Endothelial cell of umbilical vein (primary cell): ENCODE measurements around the gene TAS1R2. TPM values are rescaled to one million over a fixed set of nuclear protein-coding genes. Genes with fewer than 3 reads are reported as not detected.

Experiments used
- BruUV-seq: library from RNA; stranded (reverse); fragments of 400-500 nt; replicated peaks from 2 replicates; lab custom pipeline; 2021; lab: Mats Ljungman, UMichigan
- CTCF ChIA-PET: fragments of 300-600, 350-600 bp; sonication (Branson Sonifier 250); formaldehyde crosslinking; loops from one replicate; lab custom pipeline; 2021; ENCODE audit warnings: antibody characterized with exemption, inconsistent platforms; lab: Charles Lee
- POLR2A ChIA-PET: fragments of 300-600, 350-600 bp; sonication (Branson Sonifier 250); formaldehyde crosslinking; loops from one replicate; lab custom pipeline; 2021; ENCODE audit warnings: antibody characterized with exemption, inconsistent platforms; lab: Charles Lee
- DNase-seq: peaks from one replicate; pipeline ENCODE4 v3.0.0-alpha.2; 2011; ENCODE audit warnings: low read depth, low spot score
- FAIRE-seq: peaks from 2 replicates; lab custom pipeline; 2011; peaks lifted over from hg19 to GRCh38; lab: Jason Lieb, UNC
- H2AFZ ChIP-seq: 2 replicates; pipeline ENCODE4 v1.6.0; 2012; ENCODE audit warnings: low read depth, low read length, control low read depth, inconsistent platforms
- H3K27ac ChIP-seq: 2 replicates; pipeline ENCODE4 v1.5.1; 2011; ENCODE audit warnings: low read depth, mild to moderate bottlenecking, control low read depth, low read length, moderate library complexity; ENCODE audit not compliant: insufficient read depth
- H3K27me3 ChIP-seq, 2 experiments: 2 replicates each; pipeline versions ENCODE4 v1.6.0 to v1.6.1; 2011; ENCODE audit warnings: low read length in 2 of 2, mixed read lengths in 1 of 2; ENCODE audit not compliant: control insufficient read depth in 2 of 2, insufficient read depth in 2 of 2
- H3K36me3 ChIP-seq, 2 experiments: 2 replicates in 1 of 2; 3 replicates in 1 of 2; pipeline ENCODE4 v1.5.1; 2011; ENCODE audit warnings: low read length in 2 of 2, mild to moderate bottlenecking in 1 of 2, moderate library complexity in 1 of 2; ENCODE audit not compliant: control insufficient read depth in 2 of 2, insufficient read depth in 2 of 2; ENCODE audit errors: extremely low read depth in 1 of 2
- H3K4me1 ChIP-seq: 3 replicates; pipeline ENCODE4 v1.5.1; 2011; ENCODE audit warnings: mild to moderate bottlenecking, low read length; ENCODE audit not compliant: control insufficient read depth, insufficient read depth; ENCODE audit errors: extremely low read depth
- H3K4me2 ChIP-seq: 2 replicates; pipeline ENCODE4 v1.6.1; 2011; ENCODE audit warnings: low read length, control low read depth, mixed read lengths; ENCODE audit not compliant: insufficient read depth
- H3K4me3 ChIP-seq, 3 experiments: fragments of 200-600 bp in 1 of 3; sonication (generic), shearing (Covaris generic) in 1 of 3; replicated peaks in 1 of 3; 2 replicates each; pipeline ENCODE4 v1.5.1; 2011 to 2016; ENCODE audit warnings: control low read depth in 3 of 3, low read length in 3 of 3, mild to moderate bottlenecking in 2 of 3, inconsistent platforms in 1 of 3, low read depth in 1 of 3, moderate library complexity in 1 of 3; ENCODE audit not compliant: insufficient read depth in 1 of 3
- H3K79me2 ChIP-seq: 2 replicates; pipeline ENCODE4 v1.6.0; 2012; ENCODE audit warnings: low read length, inconsistent platforms; ENCODE audit not compliant: control insufficient read depth, insufficient read depth
- H3K9ac ChIP-seq: replicated peaks from 2 replicates; pipeline ENCODE3; 2011; ENCODE audit warnings: low read length, control low read depth; ENCODE audit not compliant: insufficient read depth; ENCODE audit errors: extremely low read depth
- H3K9me1 ChIP-seq: replicated peaks from 3 replicates; pipeline ENCODE4 v1.6.0; 2011; ENCODE audit warnings: mild to moderate bottlenecking, low read length; ENCODE audit not compliant: control insufficient read depth, insufficient read depth; ENCODE audit errors: extremely low read depth
- H3K9me3 ChIP-seq: replicated peaks from 2 replicates; pipeline ENCODE4 v1.5.1; 2012; ENCODE audit warnings: low read length, inconsistent platforms; ENCODE audit not compliant: control insufficient read depth, insufficient read depth
- H4K20me1 ChIP-seq: replicated peaks from 2 replicates; pipeline ENCODE3; 2011; ENCODE audit warnings: mild to moderate bottlenecking, low read length; ENCODE audit not compliant: control insufficient read depth, insufficient read depth; ENCODE audit errors: extremely low read depth
- EZH2 ChIP-seq: IDR thresholded peaks from 2 replicates; pipeline ENCODE4 v1.6.1; 2012; ENCODE audit warnings: borderline replicate concordance, low read depth, mild to moderate bottlenecking, moderate library complexity, low read length, inconsistent platforms; ENCODE audit not compliant: severe bottlenecking
- FOS ChIP-seq: IDR thresholded peaks from 2 replicates; pipeline ENCODE4 v1.6.1; 2011; ENCODE audit warnings: mild to moderate bottlenecking, low read length, moderate library complexity, borderline replicate concordance; ENCODE audit not compliant: insufficient read depth
- GATA2 ChIP-seq: IDR thresholded peaks from 2 replicates; pipeline ENCODE4 v1.7.0; 2011; ENCODE audit warnings: low read depth, mild to moderate bottlenecking, moderate library complexity, mixed read lengths, low read length; ENCODE audit not compliant: insufficient read length, insufficient read depth
- JUN ChIP-seq: IDR thresholded peaks from 2 replicates; pipeline ENCODE4 v1.6.1; 2011; ENCODE audit warnings: borderline replicate concordance, low read depth; ENCODE audit not compliant: insufficient read length, insufficient read depth
- MYC ChIP-seq: IDR thresholded peaks from one replicate; pipeline ENCODE4 v1.6.1; 2011; ENCODE audit warnings: mild to moderate bottlenecking, low read depth, low read length
- POLR2A ChIP-seq: IDR thresholded peaks from 2 replicates; pipeline ENCODE4 v1.6.1; 2012; ENCODE audit warnings: low read depth, mild to moderate bottlenecking, control low read depth, low read length
- POLR2AphosphoS5 ChIP-seq: IDR thresholded peaks from 2 replicates; pipeline ENCODE4 v1.6.1; 2012; ENCODE audit warnings: low read depth, mild to moderate bottlenecking, control low read depth, low read length, moderate library complexity; ENCODE audit not compliant: insufficient read depth
- dilution Hi-C: fragments of 300-500 bp; cut with MboI; formaldehyde crosslinking; loops from one replicate; pipeline ENCODE4 v1.15.0; 2019; ENCODE audit warnings: low sequenced_read_pairs; ENCODE audit not compliant: extremely low pct_ligation_motif_present
- intact Hi-C: fragments of 100-400 bp; cut with micrococcal nuclease; formaldehyde crosslinking; loops from one replicate; pipeline ENCODE4 v1.10.0; 2022
- polyA plus RNA-seq, 4 experiments: library from polyadenylated mRNA; depleted of rRNA in 3 of 4; stranded (reverse) in 3 of 4; unstranded in 1 of 4; fragments of >200 nt; gene quantifications; 2 replicates each; pipeline versions ENCODE4 v1.2.1 to v1.2.3, GENCODE V29; 2011 to 2012; ENCODE audit warnings: missing spikeins in 1 of 4
- total RNA-seq: library from RNA; stranded (reverse); gene quantifications from 2 replicates; pipeline ENCODE4 v1.2.3, GENCODE V29; 2021
- TF ChIP-seq, protein P1 (sequence below), 2 donors: IDR thresholded peaks; 1 replicate in 1 of 2; 2 replicates in 1 of 2; pipeline ENCODE4 v1.5.1; 2011; ENCODE audit warnings: low read length in 2 of 2, mild to moderate bottlenecking in 2 of 2, moderate library complexity in 2 of 2, control low read depth in 1 of 2, inconsistent platforms in 1 of 2, low read depth in 1 of 2; ENCODE audit not compliant: insufficient read depth in 1 of 2; ENCODE audit errors: extremely low read depth in 1 of 2

The TAS1R2 gene
- total and polyA plus RNA-seq, 2 donors (not counting 3 experiments of a cell fraction or from before 2014, with no cell fraction given): not detected

DNA sequence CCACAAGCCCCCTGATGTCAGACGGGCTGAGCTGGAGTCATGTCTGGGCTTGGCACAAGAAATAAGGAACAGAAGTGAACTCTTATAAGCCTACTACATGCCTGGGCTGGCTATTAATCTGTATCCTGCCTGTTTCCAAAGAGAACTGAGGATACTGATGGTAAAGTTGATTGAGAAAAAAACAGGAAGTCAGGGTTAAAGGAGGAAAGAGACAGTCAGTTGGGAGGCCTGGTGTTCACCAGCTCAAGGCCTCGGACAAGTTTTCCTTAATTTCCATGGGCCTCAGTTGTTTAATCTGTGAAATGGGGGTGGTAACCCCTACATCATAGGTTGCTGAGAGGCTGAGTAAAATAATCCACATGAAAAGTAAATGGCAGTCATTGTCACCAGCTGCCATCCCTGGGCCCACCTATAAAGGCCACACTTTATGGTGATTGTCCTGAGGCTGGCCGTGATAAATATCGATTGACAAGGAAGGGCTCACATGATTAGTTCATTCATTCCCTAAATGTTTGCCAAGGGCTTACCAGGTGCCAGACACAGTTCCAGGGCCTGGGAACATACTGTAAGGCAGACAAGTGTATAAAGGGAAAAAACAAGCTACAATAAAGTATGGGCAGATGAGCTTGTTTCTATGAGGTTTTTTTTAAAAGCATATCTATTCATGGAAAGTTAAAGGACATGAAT, 40.0 kb upstream of the TAS1R2 start:
- BruUV-seq: no TSS peak
- FAIRE-seq (no peak), DNase-seq (no peak)
- Histone ChIP-seq H2AFZ (no peak overlapping the region), H3K4me1 (peaks cover 13% of the 10 kb centered on the region), H3K9me1 (no peaks in the 10 kb centered on the region), H3K27me3 (no peaks in the 10 kb centered on the region), H3K4me3 (no peak overlapping the region), H3K36me3 (no peaks in the 10 kb centered on the region), H3K9me3 (no peaks in the 10 kb centered on the region), H3K4me2 (no peak overlapping the region), H3K27ac (no peak overlapping the region), H4K20me1 (no peaks in the 10 kb centered on the region), H3K79me2 (no peaks in the 10 kb centered on the region), H3K9ac (no peak overlapping the region)
- ChIA-PET CTCF (interaction anchor here (1.0 to 1.4 kb wide), 5 partner anchors 8 to 197 kb away, joined by 3 to 8 read pairs (median 5); no protein-coding TSS in a partner anchor), POLR2A (no interaction called here)
- TF ChIP-seq MYC: no peak
- TF ChIP-seq EZH2: no peak
- no peak for TF ChIP-seq FOS
- no peak for TF ChIP-seq POLR2AphosphoS5
- no peak for TF ChIP-seq POLR2A
- TF ChIP-seq, protein P1, sequence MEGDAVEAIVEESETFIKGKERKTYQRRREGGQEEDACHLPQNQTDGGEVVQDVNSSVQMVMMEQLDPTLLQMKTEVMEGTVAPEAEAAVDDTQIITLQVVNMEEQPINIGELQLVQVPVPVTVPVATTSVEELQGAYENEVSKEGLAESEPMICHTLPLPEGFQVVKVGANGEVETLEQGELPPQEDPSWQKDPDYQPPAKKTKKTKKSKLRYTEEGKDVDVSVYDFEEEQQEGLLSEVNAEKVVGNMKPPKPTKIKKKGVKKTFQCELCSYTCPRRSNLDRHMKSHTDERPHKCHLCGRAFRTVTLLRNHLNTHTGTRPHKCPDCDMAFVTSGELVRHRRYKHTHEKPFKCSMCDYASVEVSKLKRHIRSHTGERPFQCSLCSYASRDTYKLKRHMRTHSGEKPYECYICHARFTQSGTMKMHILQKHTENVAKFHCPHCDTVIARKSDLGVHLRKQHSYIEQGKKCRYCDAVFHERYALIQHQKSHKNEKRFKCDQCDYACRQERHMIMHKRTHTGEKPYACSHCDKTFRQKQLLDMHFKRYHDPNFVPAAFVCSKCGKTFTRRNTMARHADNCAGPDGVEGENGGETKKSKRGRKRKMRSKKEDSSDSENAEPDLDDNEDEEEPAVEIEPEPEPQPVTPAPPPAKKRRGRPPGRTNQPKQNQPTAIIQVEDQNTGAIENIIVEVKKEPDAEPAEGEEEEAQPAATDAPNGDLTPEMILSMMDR (IDR thresholded peaks at IDR 0.05; ENCODE audit: extremely low read depth in 1 of 2, insufficient read depth in 1 of 2, low read depth in 1 of 2, low read length in 2 of 2): no peak
- no peak for TF ChIP-seq GATA2
- TF ChIP-seq JUN: no peak
- intact Hi-C loops: loop anchor here (5.0 to 10.0 kb wide), 2 partner anchors 315 to 1667 kb away; partner anchors contain the start of gene UBR4
- dilution Hi-C loops: no loop called here
